Caco-2 (cell line): ENCODE data around the gene APCDD1. TPM values are rescaled to one million over a fixed set of nuclear protein-coding genes. Genes with fewer than 3 reads are reported as not detected.

Experiments used
- BruUV-seq: library from RNA; stranded (reverse); fragments of 400-500 nt; replicated peaks from 2 replicates; lab custom pipeline; 2021; lab: Mats Ljungman, UMichigan
- CTCF ChIA-PET: fragments of 300-600 bp; sonication (Branson Sonifier 250); formaldehyde crosslinking; loops from one replicate; lab custom pipeline; 2022; ENCODE audit warnings: antibody characterized with exemption; lab: Charles Lee
- POLR2A ChIA-PET: fragments of 300-600 bp; sonication (Branson Sonifier 250); formaldehyde crosslinking; loops from one replicate; lab custom pipeline; 2022; ENCODE audit warnings: antibody characterized with exemption; lab: Charles Lee
- DNase-seq, 2 experiments: peaks; one replicate each; pipeline versions ENCODE4 v3.0.0 to v3.0.0-alpha.2; 2020 to 2022
- H3K27me3 ChIP-seq: replicated peaks from 2 replicates; pipeline ENCODE4 v1.6.0; 2011; ENCODE audit warnings: low read length; ENCODE audit not compliant: control insufficient read depth, insufficient read depth
- H3K36me3 ChIP-seq: 2 replicates; pipeline ENCODE4 v1.5.1; 2011; ENCODE audit warnings: low read length; ENCODE audit not compliant: control insufficient read depth, insufficient read depth
- H3K4me1 ChIP-seq: fragments of 250-450 bp; sonication (Bioruptor Pico); 2 replicates; pipeline ENCODE4 v1.5.1; 2020; ENCODE audit warnings: mild to moderate bottlenecking
- H3K4me3 ChIP-seq: 2 replicates; pipeline ENCODE4 v1.5.1; 2011; ENCODE audit warnings: low read depth, mild to moderate bottlenecking, control low read depth, low read length
- H3K9me3 ChIP-seq: fragments of 250-450 bp; sonication (Bioruptor Pico); 2 replicates; pipeline ENCODE4 v1.5.1; 2020; ENCODE audit warnings: mild to moderate bottlenecking, moderate library complexity
- H3K27ac Mint-ChIP-seq: one replicate; pipeline ENCODE4 v1.8.0; 2022; ENCODE audit warnings: mixed read lengths; ENCODE audit not compliant: unreplicated experiment
- H3K27me3 Mint-ChIP-seq: one replicate; pipeline ENCODE4 v1.8.0; 2022; ENCODE audit warnings: mixed read lengths; ENCODE audit not compliant: insufficient read depth, unreplicated experiment
- H3K36me3 Mint-ChIP-seq: one replicate; pipeline ENCODE4 v1.8.0; 2022; ENCODE audit warnings: mild to moderate bottlenecking, mixed read lengths; ENCODE audit not compliant: insufficient read depth, unreplicated experiment
- H3K4me1 Mint-ChIP-seq: one replicate; pipeline ENCODE4 v1.8.0; 2022; ENCODE audit warnings: low read depth, mixed read lengths; ENCODE audit not compliant: unreplicated experiment
- H3K4me3 Mint-ChIP-seq: one replicate; pipeline ENCODE4 v1.8.0; 2022; ENCODE audit warnings: mild to moderate bottlenecking, moderate library complexity, mixed read lengths; ENCODE audit not compliant: unreplicated experiment
- H3K9me3 Mint-ChIP-seq: one replicate; pipeline ENCODE4 v1.8.0; 2022; ENCODE audit warnings: mixed read lengths; ENCODE audit not compliant: unreplicated experiment
- CTCF ChIP-seq, 2 experiments: fragments of 200-600 bp in 1 of 2; IDR thresholded peaks; 1 replicate in 1 of 2; 2 replicates in 1 of 2; pipeline versions ENCODE4 v1.5.1 to v1.8.0; 2011 to 2022; ENCODE audit warnings: antibody characterized with exemption in 1 of 2, control low read depth in 1 of 2, inconsistent platforms in 1 of 2, low read depth in 1 of 2, low read length in 1 of 2, mild to moderate bottlenecking in 1 of 2, moderate library complexity in 1 of 2; ENCODE audit not compliant: insufficient read depth in 1 of 2, severe bottlenecking in 1 of 2, unreplicated experiment in 1 of 2
- intact Hi-C: fragments of 100-400 bp; cut with micrococcal nuclease; formaldehyde crosslinking; loops from one replicate; pipeline ENCODE4 v1.10.0; 2022; ENCODE audit not compliant: unreplicated experiment
- total RNA-seq: library from RNA; stranded (reverse); gene quantifications from 2 replicates; pipeline ENCODE4 v1.2.3, GENCODE V29; 2022

APCDD1 gene
- total RNA-seq, 1 experiment from 2014 or later = 1.5 TPM

GRCh38 chr18:10476338-10476791, 21.9 kb downstream of the APCDD1 start:
- no peak overlapping the region for H3K27ac Mint-ChIP-seq
- BruUV-seq = no TSS peak
- TF ChIP-seq CTCF (IDR thresholded peaks at IDR 0.05; ENCODE audit: insufficient read depth in 1 of 2, low read depth in 1 of 2, low read length in 1 of 2, severe bottlenecking in 1 of 2, unreplicated experiment in 1 of 2) = no peak
- no peak overlapping the region for H3K4me3 Mint-ChIP-seq
- Histone ChIP-seq H3K36me3 (no peaks in the 10 kb centered on the region), H3K27me3 (no peaks in the 10 kb centered on the region), H3K9me3 (no peaks in the 10 kb centered on the region), H3K4me1 (no peaks in the 10 kb centered on the region), H3K4me3 (no peak overlapping the region)
- intact Hi-C loops = no loop called here
- ChIA-PET CTCF (no interaction called here), POLR2A (no interaction called here)
- no peaks in the 10 kb centered on the region for H3K36me3 Mint-ChIP-seq
- no peaks in the 10 kb centered on the region for H3K4me1 Mint-ChIP-seq
- H3K27me3 Mint-ChIP-seq = peaks cover 3% of the 10 kb centered on the region
- DNase-seq = no peak
- no peaks in the 10 kb centered on the region for H3K9me3 Mint-ChIP-seq

GRCh38 chr18:10477121-10477862, 22.9 kb downstream of the APCDD1 start:
- Histone ChIP-seq H3K4me1 (no peaks in the 10 kb centered on the region), H3K4me3 (no peak overlapping the region), H3K27me3 (no peaks in the 10 kb centered on the region), H3K9me3 (no peaks in the 10 kb centered on the region), H3K36me3 (no peaks in the 10 kb centered on the region)
- Mint-ChIP-seq H3K36me3 (no peaks in the 10 kb centered on the region), H3K27ac (no peak overlapping the region), H3K27me3 (peaks cover 3% of the 10 kb centered on the region), H3K4me3 (no peak overlapping the region), H3K4me1 (no peaks in the 10 kb centered on the region), H3K9me3 (no peaks in the 10 kb centered on the region)
- intact Hi-C loops = no loop called here
- BruUV-seq = no TSS peak
- ChIA-PET POLR2A (no interaction called here), CTCF (no interaction called here)
- no peak for TF ChIP-seq CTCF (IDR thresholded peaks at IDR 0.05; ENCODE audit: insufficient read depth in 1 of 2, low read depth in 1 of 2, low read length in 1 of 2, severe bottlenecking in 1 of 2, unreplicated experiment in 1 of 2)
- no peak for DNase-seq

DNA sequence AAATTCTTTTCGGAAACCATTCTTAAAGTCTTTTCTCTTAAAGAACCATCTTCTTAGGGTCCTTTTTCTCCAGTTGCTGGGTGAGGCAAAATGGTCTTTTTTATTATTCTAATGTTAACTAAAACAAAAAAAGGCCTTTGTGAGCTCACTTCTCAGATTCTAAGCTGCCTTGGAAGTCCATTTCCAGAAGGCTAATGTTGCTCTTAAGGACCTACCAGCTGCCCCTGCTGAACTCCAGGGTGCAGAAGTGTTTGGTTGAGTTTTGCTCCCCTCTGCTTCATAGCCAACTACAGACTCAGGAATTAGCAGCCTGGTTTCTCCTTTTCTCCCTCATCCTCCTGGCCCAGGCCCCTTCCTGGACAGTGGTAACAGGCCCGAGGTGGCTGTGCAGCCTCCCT, 23.4 kb downstream of the APCDD1 start:
- no peak overlapping the region for H3K27ac Mint-ChIP-seq
- CTCF ChIA-PET = no interaction called here
- intact Hi-C loops = no loop called here
- Histone ChIP-seq H3K27me3 (no peaks in the 10 kb centered on the region), H3K36me3 (no peaks in the 10 kb centered on the region), H3K4me3 (no peak overlapping the region), H3K9me3 (no peaks in the 10 kb centered on the region), H3K4me1 (no peaks in the 10 kb centered on the region)
- H3K4me1 Mint-ChIP-seq = no peaks in the 10 kb centered on the region
- BruUV-seq = no TSS peak
- H3K4me3 Mint-ChIP-seq = no peak overlapping the region
- TF ChIP-seq CTCF (IDR thresholded peaks at IDR 0.05; ENCODE audit: insufficient read depth in 1 of 2, low read depth in 1 of 2, low read length in 1 of 2, severe bottlenecking in 1 of 2, unreplicated experiment in 1 of 2) = no peak
- POLR2A ChIA-PET = no interaction called here
- no peaks in the 10 kb centered on the region for H3K36me3 Mint-ChIP-seq
- no peaks in the 10 kb centered on the region for H3K9me3 Mint-ChIP-seq
- no peak for DNase-seq
- H3K27me3 Mint-ChIP-seq = peaks cover 3% of the 10 kb centered on the region
